ENCODE results near the gene GLRX.
"Not testable (repeated sequence)": the region's sequence is repeated elsewhere in the genome, so short reads cannot be mapped to it uniquely, and the experiment has no call there.

Gene GLRX

GRCh38 chr5:95813035-95813434, 9.5 kb downstream of the GLRX start:
- peaks cover 46% of the 10 kb centered on the region for H3K4me1 ChIP-seq (ENCODE audit: control insufficient read depth, insufficient read depth, low read length)
- not testable (repeated sequence) for H3K9ac ChIP-seq (ENCODE audit: low read length); H3K27me3 ChIP-seq (replicated peaks; ENCODE audit: control insufficient read depth, insufficient read depth, low read length); H3K4me3 ChIP-seq (ENCODE audit: low read length); H3K9me3 ChIP-seq (ENCODE audit: control insufficient read depth, low read length); DNase-seq (ENCODE audit: low read depth)
- peaks cover 56% of the 10 kb centered on the region for H3K36me3 ChIP-seq (ENCODE audit: control insufficient read depth, insufficient read depth, low read length, severe bottlenecking)

DNA sequence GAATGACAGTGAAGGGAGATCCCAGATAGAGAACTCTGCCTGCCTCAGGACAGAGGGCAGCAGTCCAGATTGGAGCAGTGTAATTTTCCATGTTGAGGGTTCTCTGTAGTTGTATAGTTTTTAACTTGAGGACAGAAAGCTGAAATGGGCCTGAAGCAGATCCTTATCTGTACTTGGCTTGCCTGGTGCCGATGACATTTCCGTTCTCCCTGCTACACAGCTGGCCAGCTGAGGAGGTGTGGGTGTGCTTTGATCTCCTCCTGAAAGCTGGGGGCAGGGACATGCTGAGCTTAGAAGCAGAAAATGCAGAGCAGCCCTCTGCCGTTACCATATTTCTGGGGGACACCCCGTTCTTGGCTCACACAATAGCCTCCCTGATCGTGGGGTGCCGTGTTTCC, 10.5 kb downstream of the GLRX start:
- H3K27me3 ChIP-seq (replicated peaks; ENCODE audit: control insufficient read depth, insufficient read depth, low read length), result no peaks in the 10 kb centered on the region
- no peak for DNase-seq (ENCODE audit: low read depth)
- no peaks in the 10 kb centered on the region for H3K9me3 ChIP-seq (ENCODE audit: control insufficient read depth, low read length)
- H3K4me3 ChIP-seq (ENCODE audit: low read length), result no peak overlapping the region
- peaks cover 41% of the 10 kb centered on the region for H3K4me1 ChIP-seq (ENCODE audit: control insufficient read depth, insufficient read depth, low read length)
- H3K36me3 ChIP-seq (ENCODE audit: control insufficient read depth, insufficient read depth, low read length, severe bottlenecking), result peaks cover 48% of the 10 kb centered on the region
- peak overlapping the region; percentile 19 for H3K9ac ChIP-seq (ENCODE audit: low read length)

DNA sequence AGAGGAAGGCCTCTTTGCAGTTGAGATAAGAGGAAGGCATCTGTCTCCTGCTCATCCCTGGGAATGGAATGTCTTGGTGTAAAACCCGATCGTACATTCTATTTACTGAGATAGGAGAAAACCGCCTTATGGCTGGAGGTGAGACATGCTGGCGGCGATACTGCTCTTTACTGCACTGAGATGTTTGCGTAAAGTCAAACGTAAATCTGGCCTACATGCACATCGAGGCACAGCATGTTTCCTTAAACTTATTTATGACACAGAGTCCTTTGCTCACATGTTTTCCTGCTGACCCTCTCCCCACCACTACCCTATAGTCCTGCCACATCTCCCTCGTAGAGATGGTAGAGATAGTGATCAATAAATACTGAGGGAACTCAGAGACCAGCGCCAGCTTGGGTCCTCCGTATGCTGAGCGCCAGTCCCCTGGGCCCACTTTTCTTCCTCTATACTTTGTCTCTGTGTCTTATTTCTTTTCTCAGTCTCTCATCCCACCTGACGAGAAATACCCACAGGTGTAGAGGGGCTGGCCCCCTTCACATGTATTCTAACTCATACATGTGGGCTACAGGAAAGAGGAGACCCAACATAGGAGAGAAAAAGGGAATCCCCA, 11.0 kb downstream of the GLRX start:
- not testable (repeated sequence) for DNase-seq (ENCODE audit: low read depth); H3K4me3 ChIP-seq (ENCODE audit: low read length); H3K9me3 ChIP-seq (ENCODE audit: control insufficient read depth, low read length); H3K27me3 ChIP-seq (replicated peaks; ENCODE audit: control insufficient read depth, insufficient read depth, low read length)
- peaks cover 43% of the 10 kb centered on the region for H3K36me3 ChIP-seq (ENCODE audit: control insufficient read depth, insufficient read depth, low read length, severe bottlenecking)
- H3K4me1 ChIP-seq (ENCODE audit: control insufficient read depth, insufficient read depth, low read length), result peaks cover 40% of the 10 kb centered on the region
- H3K9ac ChIP-seq (ENCODE audit: low read length), result peak overlapping the region; percentile 19

- Histone ChIP-seq H3K36me3 (ENCODE audit: control insufficient read depth, insufficient read depth, low read length, severe bottlenecking) (peaks cover 38% of the 10 kb centered on the region), H3K4me1 (ENCODE audit: control insufficient read depth, insufficient read depth, low read length) (peaks cover 40% of the 10 kb centered on the region), H3K9ac (ENCODE audit: low read length) (peak overlapping the region; percentile 64)
- not testable (repeated sequence) for DNase-seq (ENCODE audit: low read depth); H3K9me3 ChIP-seq (ENCODE audit: control insufficient read depth, low read length); H3K27me3 ChIP-seq (replicated peaks; ENCODE audit: control insufficient read depth, insufficient read depth, low read length); H3K4me3 ChIP-seq (ENCODE audit: low read length)
Observed at GRCh38 chr5:95811126-95811423, 11.5 kb downstream of the GLRX start.

DNA sequence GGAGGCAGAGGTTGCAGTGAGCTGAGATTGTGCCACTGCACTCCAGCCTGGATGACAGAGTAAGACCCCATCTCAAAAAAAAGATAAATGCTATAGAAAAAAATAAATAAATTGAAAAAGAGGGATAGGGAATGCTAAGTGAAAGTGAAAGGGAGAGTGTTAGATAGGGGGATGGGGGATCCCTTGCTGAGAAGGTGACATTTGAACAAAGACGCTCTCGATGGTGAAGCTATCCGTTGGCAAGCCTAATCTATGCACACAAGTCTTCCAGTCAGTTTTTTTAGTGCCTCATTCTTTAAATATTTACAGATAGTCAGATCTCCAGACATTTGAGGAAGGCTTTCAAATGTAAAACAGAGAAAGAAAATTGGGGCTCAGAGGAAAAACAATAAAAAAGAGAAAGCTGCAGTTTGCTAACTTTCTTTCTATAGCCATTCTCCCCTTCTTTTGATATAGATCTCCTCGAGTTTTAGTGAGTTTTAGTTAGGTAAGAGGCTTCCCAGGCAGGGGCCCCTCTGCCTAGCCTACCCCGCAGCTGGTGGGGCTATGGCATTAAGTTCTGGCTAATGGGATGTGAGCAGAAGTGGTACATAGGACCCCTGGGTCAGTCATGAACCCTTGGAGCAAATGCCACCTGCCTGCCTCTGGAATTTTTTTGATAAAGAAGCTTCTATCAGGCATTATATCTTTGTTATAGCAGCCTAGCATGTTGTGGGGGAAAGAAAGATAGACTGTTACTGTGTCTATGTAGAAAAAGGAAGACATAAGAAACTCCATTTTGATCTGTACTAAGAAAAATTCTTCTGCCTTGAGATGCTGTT, 12.0 kb downstream of the GLRX start:
- DNase-seq (ENCODE audit: low read depth), result no peak
- Histone ChIP-seq H3K36me3 (ENCODE audit: control insufficient read depth, insufficient read depth, low read length, severe bottlenecking) (peaks cover 33% of the 10 kb centered on the region), H3K4me1 (ENCODE audit: control insufficient read depth, insufficient read depth, low read length) (peaks cover 40% of the 10 kb centered on the region), H3K4me3 (ENCODE audit: low read length) (peak overlapping the region; percentile 53), H3K9ac (ENCODE audit: low read length) (peak overlapping the region; percentile 64), H3K9me3 (ENCODE audit: control insufficient read depth, low read length) (no peaks in the 10 kb centered on the region), H3K27me3 (replicated peaks; ENCODE audit: control insufficient read depth, insufficient read depth, low read length) (no peaks in the 10 kb centered on the region)

DNA sequence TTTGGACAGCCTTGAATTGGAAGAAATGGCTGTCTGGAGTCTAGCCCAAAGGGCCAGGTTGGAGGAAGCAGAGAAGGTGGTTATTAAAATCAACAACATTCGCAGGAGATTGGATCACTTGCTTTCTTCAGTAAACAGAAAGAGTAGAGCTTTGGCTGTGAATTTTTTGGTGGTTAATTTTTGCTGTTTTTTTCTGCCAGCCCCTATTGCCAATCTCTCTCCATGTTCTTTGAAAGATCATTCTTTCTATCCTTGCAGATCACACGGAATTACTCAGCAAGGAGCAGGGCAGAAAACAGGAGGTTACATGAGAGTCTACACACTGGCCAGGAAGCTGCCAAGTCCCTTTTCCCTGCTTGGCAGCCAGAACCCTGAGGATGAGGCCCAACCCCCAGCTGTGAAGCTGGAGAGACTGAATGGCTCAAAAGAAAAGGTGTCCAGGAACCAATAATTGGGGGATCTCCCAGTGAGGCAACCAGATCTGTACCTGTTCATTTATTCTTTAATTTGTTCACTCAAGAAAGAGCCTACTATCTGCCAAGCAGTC, 13.0 kb downstream of the GLRX start:
- no peaks in the 10 kb centered on the region for H3K9me3 ChIP-seq (ENCODE audit: control insufficient read depth, low read length)
- H3K4me3 ChIP-seq (ENCODE audit: low read length), result peak overlapping the region; percentile 53
- H3K9ac ChIP-seq (ENCODE audit: low read length), result peak overlapping the region; percentile 76
- H3K27me3 ChIP-seq (replicated peaks; ENCODE audit: control insufficient read depth, insufficient read depth, low read length), result no peaks in the 10 kb centered on the region
- H3K4me1 ChIP-seq (ENCODE audit: control insufficient read depth, insufficient read depth, low read length), result peaks cover 40% of the 10 kb centered on the region
- H3K36me3 ChIP-seq (ENCODE audit: control insufficient read depth, insufficient read depth, low read length, severe bottlenecking), result peaks cover 23% of the 10 kb centered on the region
- no peak for DNase-seq (ENCODE audit: low read depth)

DNA sequence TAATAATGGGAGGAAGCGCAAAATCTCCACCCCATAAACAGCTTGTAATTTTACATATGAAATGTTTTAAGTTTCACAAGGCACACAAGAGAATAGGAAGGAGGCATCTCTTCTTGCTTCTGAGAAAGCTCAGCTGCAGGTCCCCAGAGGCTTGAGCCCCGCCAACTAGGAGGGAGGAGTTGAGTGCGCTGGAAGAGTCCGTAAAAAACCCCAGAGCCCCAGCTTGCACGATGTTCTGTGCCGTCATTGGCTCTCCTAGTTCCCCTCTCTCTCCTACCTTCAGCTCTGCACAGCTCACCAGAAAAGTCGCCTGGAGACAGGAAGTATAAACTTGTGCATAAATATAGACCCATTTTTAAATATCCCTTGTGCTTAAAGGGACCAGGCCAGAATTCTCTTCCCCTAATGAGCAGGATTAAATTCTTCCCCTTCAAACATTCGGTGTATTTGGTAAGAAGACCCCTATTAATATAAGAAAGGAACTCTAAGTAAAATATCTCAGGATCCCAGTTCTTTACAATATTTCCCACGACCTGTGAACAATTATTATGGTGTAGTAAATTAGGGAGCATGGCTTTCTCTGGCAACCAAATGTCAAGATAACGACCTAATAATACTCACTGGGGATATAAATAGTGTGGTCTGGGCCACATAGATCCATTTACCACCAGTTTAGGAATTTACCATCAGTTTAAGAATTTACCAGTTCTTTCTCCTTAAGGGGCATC, 13.7 kb downstream of the GLRX start:
- H3K4me3 ChIP-seq (ENCODE audit: low read length), result peak overlapping the region; percentile 40
- peaks cover 16% of the 10 kb centered on the region for H3K36me3 ChIP-seq (ENCODE audit: control insufficient read depth, insufficient read depth, low read length, severe bottlenecking)
- peak; percentile 59 for DNase-seq (ENCODE audit: low read depth)
- peak overlapping the region; percentile 76 for H3K9ac ChIP-seq (ENCODE audit: low read length)
- no peaks in the 10 kb centered on the region for H3K9me3 ChIP-seq (ENCODE audit: control insufficient read depth, low read length)
- H3K4me1 ChIP-seq (ENCODE audit: control insufficient read depth, insufficient read depth, low read length), result peaks cover 40% of the 10 kb centered on the region
- no peaks in the 10 kb centered on the region for H3K27me3 ChIP-seq (replicated peaks; ENCODE audit: control insufficient read depth, insufficient read depth, low read length)

GRCh38 chr5:95808013-95808685, 14.4 kb downstream of the GLRX start:
- H3K4me3 ChIP-seq (ENCODE audit: low read length), result peak overlapping the region; percentile 7
- peaks cover 9% of the 10 kb centered on the region for H3K36me3 ChIP-seq (ENCODE audit: control insufficient read depth, insufficient read depth, low read length, severe bottlenecking)
- H3K9ac ChIP-seq (ENCODE audit: low read length), result peak overlapping the region; percentile 43
- no peaks in the 10 kb centered on the region for H3K27me3 ChIP-seq (replicated peaks; ENCODE audit: control insufficient read depth, insufficient read depth, low read length)
- H3K9me3 ChIP-seq (ENCODE audit: control insufficient read depth, low read length), result no peaks in the 10 kb centered on the region
- no peak for DNase-seq (ENCODE audit: low read depth)
- peaks cover 40% of the 10 kb centered on the region for H3K4me1 ChIP-seq (ENCODE audit: control insufficient read depth, insufficient read depth, low read length)

DNA sequence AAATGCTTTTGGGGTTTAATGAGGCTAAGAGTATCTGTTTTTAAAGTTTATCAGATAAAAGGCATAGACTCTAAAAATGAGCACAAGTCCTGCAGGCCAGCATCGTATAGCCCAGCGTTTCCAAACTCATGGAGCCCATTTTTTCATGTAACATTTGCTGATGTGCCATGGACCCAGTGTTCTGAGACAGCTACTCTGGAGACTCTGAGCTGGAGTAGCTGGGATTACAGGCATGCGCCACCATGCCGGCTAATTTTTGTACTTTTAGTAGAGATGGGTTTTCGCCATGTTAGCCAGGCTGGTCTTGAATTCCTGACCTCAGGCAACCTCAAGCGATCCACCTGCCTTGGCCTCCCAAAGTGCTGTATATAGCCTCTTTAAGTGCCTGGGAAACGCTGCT, 15.8 kb downstream of the GLRX start:
- no peak overlapping the region for H3K4me3 ChIP-seq (ENCODE audit: low read length)
- peaks cover 35% of the 10 kb centered on the region for H3K4me1 ChIP-seq (ENCODE audit: control insufficient read depth, insufficient read depth, low read length)
- H3K9ac ChIP-seq (ENCODE audit: low read length), result no peak overlapping the region
- no peaks in the 10 kb centered on the region for H3K9me3 ChIP-seq (ENCODE audit: control insufficient read depth, low read length)
- DNase-seq (ENCODE audit: low read depth), result no peak
- H3K27me3 ChIP-seq (replicated peaks; ENCODE audit: control insufficient read depth, insufficient read depth, low read length), result no peaks in the 10 kb centered on the region
- no peaks in the 10 kb centered on the region for H3K36me3 ChIP-seq (ENCODE audit: control insufficient read depth, insufficient read depth, low read length, severe bottlenecking)

DNA sequence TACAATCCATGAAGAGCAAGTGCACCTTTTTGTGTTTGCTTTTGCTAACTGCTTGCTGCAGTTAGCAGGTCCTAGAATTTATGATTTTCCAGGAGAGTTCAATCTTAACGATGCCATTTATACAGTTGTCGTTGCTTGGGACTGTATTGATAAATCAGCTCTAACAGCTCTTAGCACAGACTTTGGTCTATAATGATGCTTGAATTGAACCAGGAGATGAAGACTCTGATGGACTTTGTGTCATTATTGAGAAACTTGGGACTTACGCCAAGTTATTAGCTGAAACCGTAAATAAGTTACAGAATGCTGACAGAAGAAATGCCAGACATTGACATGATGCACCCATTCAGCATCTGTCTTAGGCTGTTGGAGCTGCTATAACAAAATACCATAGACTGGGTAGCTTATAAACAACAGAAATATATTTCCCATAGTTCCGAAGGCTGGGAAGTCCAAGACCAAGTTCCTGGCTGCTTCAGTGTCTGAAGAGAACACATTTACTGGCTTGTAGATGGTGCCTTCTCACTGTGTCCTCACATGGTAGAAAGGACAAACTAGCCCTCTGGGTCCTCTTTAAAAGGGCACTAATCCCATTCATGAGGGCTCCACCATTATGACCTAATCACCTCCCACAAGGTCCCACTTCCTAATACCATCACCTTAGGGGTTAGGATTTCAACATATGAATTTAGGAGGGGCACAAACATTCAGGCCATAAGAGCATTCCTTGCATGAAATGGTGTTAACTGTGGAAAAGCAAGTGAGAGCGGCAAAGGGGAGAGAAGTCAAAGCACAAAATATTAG, 17.6 kb downstream of the GLRX start:
- H3K4me1 ChIP-seq (ENCODE audit: control insufficient read depth, insufficient read depth, low read length), result peaks cover 32% of the 10 kb centered on the region
- DNase-seq (ENCODE audit: low read depth), result no peak

More for the DNA sequence above, 17.6 kb downstream of the GLRX start:
- H3K4me3 ChIP-seq (ENCODE audit: low read length), result no peak overlapping the region
- no peaks in the 10 kb centered on the region for H3K27me3 ChIP-seq (replicated peaks; ENCODE audit: control insufficient read depth, insufficient read depth, low read length)
- H3K9ac ChIP-seq (ENCODE audit: low read length), result no peak overlapping the region
- no peaks in the 10 kb centered on the region for H3K36me3 ChIP-seq (ENCODE audit: control insufficient read depth, insufficient read depth, low read length, severe bottlenecking)
- no peaks in the 10 kb centered on the region for H3K9me3 ChIP-seq (ENCODE audit: control insufficient read depth, low read length)

All from adipocyte (in vitro differentiated cells).